Naive thymus-derived CD4-positive, alpha-beta T cell (primary cell): ENCODE results near the gene TCHHL1. TPM values are rescaled to one million over a fixed set of nuclear protein-coding genes. Genes with fewer than 3 reads are reported as not detected.
"Not testable (repeated sequence)": the region's sequence is repeated elsewhere in the genome, so short reads cannot be mapped to it uniquely, and the experiment has no call there.

ENCODE experiments used
- ATAC-seq: fragments of 150-1000 bp; cut with Tn5 transposase; 2 replicates; pipeline ENCODE4 v1.10.0; 2021; ENCODE audit warnings: mild to moderate bottlenecking, moderate library complexity
- CTCF ChIA-PET: fragments of 350-600 bp; sonication (Branson Sonifier 250); formaldehyde crosslinking; loops from one replicate; lab custom pipeline; 2021; ENCODE audit warnings: antibody characterized with exemption; lab: Charles Lee
- POLR2A ChIA-PET: fragments of 350-600 bp; sonication (Branson Sonifier 250); formaldehyde crosslinking; loops from one replicate; lab custom pipeline; 2021; ENCODE audit warnings: antibody characterized with exemption, inconsistent platforms; lab: Charles Lee
- DNase-seq, 9 donors: peaks; one replicate each; pipeline versions ENCODE4 v3.0.0 to v3.0.0-alpha.2; 2020 to 2022; ENCODE audit warnings: mixed read lengths in 1 of 9
- H3K27ac ChIP-seq: one replicate; pipeline ENCODE4 v1.7.0; 2013; ENCODE audit warnings: mild to moderate bottlenecking, low read depth, low read length, moderate library complexity
- H3K27me3 ChIP-seq, 2 donors: one replicate each; pipeline ENCODE4 v1.7.0; 2013; ENCODE audit warnings: low read length in 2 of 2, mild to moderate bottlenecking in 2 of 2, moderate library complexity in 2 of 2; ENCODE audit not compliant: control insufficient read depth in 2 of 2, insufficient read depth in 2 of 2
- H3K36me3 ChIP-seq, 3 experiments: 1 replicate in 2 of 3; 2 replicates in 1 of 3; pipeline ENCODE4 v1.7.0; 2013; ENCODE audit warnings: low read length in 3 of 3, mild to moderate bottlenecking in 3 of 3, moderate library complexity in 1 of 3; ENCODE audit not compliant: insufficient read depth in 3 of 3, control insufficient read depth in 2 of 3
- H3K4me1 ChIP-seq, 2 donors: one replicate each; pipeline ENCODE4 v1.7.0; 2013; ENCODE audit warnings: low read length in 2 of 2, mild to moderate bottlenecking in 2 of 2, moderate library complexity in 1 of 2; ENCODE audit not compliant: control insufficient read depth in 2 of 2, insufficient read depth in 2 of 2
- H3K4me3 ChIP-seq: 2 replicates; pipeline ENCODE4 v1.7.0; 2013; ENCODE audit warnings: mild to moderate bottlenecking, low read length
- H3K9me3 ChIP-seq, 3 experiments: 1 replicate in 2 of 3; 2 replicates in 1 of 3; pipeline ENCODE4 v1.7.0; 2013; ENCODE audit warnings: low read length in 3 of 3; ENCODE audit not compliant: control insufficient read depth in 2 of 3
- H3K27ac Mint-ChIP-seq, 9 donors: one replicate each; pipeline ENCODE4 v1.8.0; 2020 to 2022; ENCODE audit warnings: mixed read lengths in 9 of 9, mild to moderate bottlenecking in 8 of 9, moderate library complexity in 5 of 9, inconsistent platforms in 2 of 9
- H3K27me3 Mint-ChIP-seq, 5 donors: one replicate each; pipeline ENCODE4 v1.8.0; 2021 to 2022; ENCODE audit warnings: mixed read lengths in 5 of 5, mild to moderate bottlenecking in 1 of 5
- H3K36me3 Mint-ChIP-seq, 5 donors: one replicate each; pipeline ENCODE4 v1.8.0; 2020 to 2022; ENCODE audit warnings: mixed read lengths in 5 of 5, mild to moderate bottlenecking in 3 of 5, inconsistent platforms in 1 of 5
- H3K4me1 Mint-ChIP-seq, 7 donors: one replicate each; pipeline ENCODE4 v1.8.0; 2020 to 2022; ENCODE audit warnings: mixed read lengths in 7 of 7, mild to moderate bottlenecking in 3 of 7, inconsistent platforms in 1 of 7
- H3K4me3 Mint-ChIP-seq, 10 donors: one replicate each; pipeline ENCODE4 v1.8.0; 2020 to 2022; ENCODE audit warnings: mild to moderate bottlenecking in 10 of 10, mixed read lengths in 10 of 10, moderate library complexity in 6 of 10, inconsistent platforms in 2 of 10
- H3K9me3 Mint-ChIP-seq, 11 donors: one replicate each; pipeline ENCODE4 v1.8.0; 2020 to 2022; ENCODE audit warnings: mixed read lengths in 11 of 11, mild to moderate bottlenecking in 4 of 11, inconsistent platforms in 1 of 11, moderate library complexity in 1 of 11
- intact Hi-C, 2 donors: fragments of 100-400 bp; cut with micrococcal nuclease; formaldehyde crosslinking; loops; one replicate each; pipeline ENCODE4 v1.15.1; 2023
- polyA plus RNA-seq, 2 donors: library from polyadenylated mRNA; unstranded; fragments of 300-500 nt; fragmentation: Illumina TruSeq; gene quantifications; one replicate each; pipeline ENCODE4 v1.2.3, GENCODE V29; 2021
- total RNA-seq, 6 experiments: library from RNA in 5 of 6; stranded (reverse) in 5 of 6; gene quantifications; 1 replicate in 5 of 6; 2 replicates in 1 of 6; pipeline ENCODE4 v1.2.3 and lab custom pipeline; 2021 to 2026

Gene TCHHL1
- total and polyA plus RNA-seq, 7 experiments from 2014 or later, result not detected

DNA sequence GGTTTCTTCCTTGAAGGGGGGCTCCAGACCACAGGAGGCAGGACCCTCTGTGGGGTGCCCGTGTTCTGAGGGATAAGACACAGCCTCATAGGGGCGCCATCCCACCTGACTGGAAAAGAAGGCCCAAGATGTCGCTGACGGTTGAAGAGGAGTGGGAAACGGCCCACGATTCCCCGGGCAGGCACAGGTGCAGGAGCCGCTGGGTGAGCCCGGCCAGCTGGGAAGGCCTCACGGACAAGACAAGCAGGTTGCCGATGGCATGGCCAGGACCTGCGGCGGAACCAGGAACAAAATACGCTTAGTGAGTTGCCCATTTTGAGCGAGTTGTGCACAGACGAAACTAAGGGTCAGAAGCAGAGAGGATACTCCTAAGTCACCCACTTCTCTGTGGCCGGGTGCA, 8.4 kb downstream of the TCHHL1 start:
- H3K4me1 Mint-ChIP-seq, POLR2A ChIA-PET, H3K27ac Mint-ChIP-seq, H3K4me3 Mint-ChIP-seq, H3K36me3 Mint-ChIP-seq, H3K27me3 ChIP-seq, H3K4me1 ChIP-seq, H3K4me3 ChIP-seq, H3K9me3 ChIP-seq, H3K27ac ChIP-seq, H3K36me3 ChIP-seq, DNase-seq, intact Hi-C loops, ATAC-seq, CTCF ChIA-PET, H3K9me3 Mint-ChIP-seq: not testable (repeated sequence)
- peaks cover 6 to 29% (median 14%) of the 10 kb centered on the region in 5 donors for H3K27me3 Mint-ChIP-seq

DNA sequence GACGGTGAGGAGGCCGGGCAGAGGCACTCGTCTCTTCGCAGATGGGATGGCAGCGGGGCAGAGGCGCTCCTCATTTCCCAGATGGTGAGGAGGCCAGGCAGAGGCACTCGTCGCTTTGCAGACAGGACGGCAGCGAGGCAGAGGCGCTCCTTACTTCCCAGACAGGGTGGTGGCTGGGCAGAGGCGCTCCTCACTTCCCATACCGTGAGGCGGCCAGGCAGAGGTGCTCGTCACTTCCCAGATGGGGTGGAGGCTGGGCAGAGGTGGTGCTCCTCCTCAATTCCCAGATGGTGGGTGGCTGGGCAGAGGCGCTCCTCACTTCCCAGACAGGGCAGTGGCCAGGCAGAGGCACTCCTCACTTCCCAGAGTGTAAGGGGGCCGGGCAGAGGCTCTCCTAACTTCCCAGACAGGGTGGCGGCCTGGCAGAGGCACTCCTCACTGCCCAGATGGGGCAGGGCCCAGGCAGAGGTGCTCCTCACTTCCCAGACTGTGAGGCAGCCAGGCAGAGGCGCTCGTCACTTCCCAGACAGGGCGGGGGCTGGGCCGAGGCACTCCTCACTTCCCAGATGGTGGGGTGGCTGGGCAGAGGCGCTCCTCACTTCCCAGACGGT, 9.9 kb downstream of the TCHHL1 start:
- Histone ChIP-seq H3K27ac (no peak overlapping the region), H3K27me3 (peaks cover 0 to 4% of the 10 kb centered on the region in 2 donors), H3K9me3 (no peaks in the 10 kb centered on the region), H3K4me3 (no peak overlapping the region), H3K4me1 (no peaks in the 10 kb centered on the region), H3K36me3 (no peaks in the 10 kb centered on the region)
- ChIA-PET POLR2A (no interaction called here), CTCF (no interaction called here)
- Mint-ChIP-seq H3K4me3 (no peak overlapping the region), H3K27ac (no peak overlapping the region), H3K27me3 (peaks cover 6 to 36% (median 22%) of the 10 kb centered on the region in 5 donors), H3K9me3 (no peaks in the 10 kb centered on the region), H3K36me3 (peaks cover 0 to 4% (median 0%) of the 10 kb centered on the region in 5 donors), H3K4me1 (no peaks in the 10 kb centered on the region)
- ATAC-seq (no peak), DNase-seq (no peak)
- intact Hi-C loops, result no loop called here

DNA sequence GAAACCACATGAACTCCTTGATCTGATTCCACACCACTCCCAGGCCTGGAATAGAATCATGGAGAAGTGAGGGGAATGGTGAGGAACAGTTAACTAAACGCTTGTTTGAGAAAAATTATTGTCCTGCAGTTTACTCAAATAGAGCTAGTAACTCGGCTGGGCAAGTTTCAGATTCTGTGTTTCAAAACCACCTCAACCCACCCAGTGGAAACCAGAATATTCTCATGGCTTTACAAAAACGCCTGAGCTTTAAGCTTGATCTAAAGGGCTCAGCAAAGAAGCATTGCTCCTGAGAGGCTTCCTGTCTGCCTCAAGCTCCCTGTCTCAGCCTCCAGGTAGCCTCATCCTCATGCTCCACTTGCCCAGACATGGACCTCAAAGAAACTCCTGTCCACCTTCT, 16.6 kb downstream of the TCHHL1 start:
- CTCF ChIA-PET, result no interaction called here

DNA sequence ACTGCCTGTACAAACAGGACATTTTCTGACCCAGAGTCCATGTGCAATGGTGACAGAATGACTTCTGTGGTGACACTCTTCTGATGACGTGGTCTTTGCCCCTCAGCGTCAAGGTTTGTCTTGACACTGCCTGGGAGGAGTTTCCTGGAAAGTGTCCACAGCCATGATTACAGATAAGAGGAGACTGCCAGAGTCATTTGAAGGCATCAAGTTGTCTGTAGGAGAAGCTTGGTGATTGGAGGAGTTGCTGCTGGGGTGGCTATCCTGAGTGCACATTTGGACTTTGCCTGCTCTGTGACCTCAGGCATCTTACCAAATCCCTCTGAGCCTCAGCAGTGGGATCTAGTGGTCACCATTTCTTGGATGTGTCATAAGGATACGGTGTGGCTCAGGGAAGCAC, 17.7 kb downstream of the TCHHL1 start:
- Mint-ChIP-seq H3K27me3 (peaks cover 38 to 63% (median 43%) of the 10 kb centered on the region in 5 donors), H3K36me3 (no peaks in the 10 kb centered on the region), H3K4me3 (no peak overlapping the region), H3K9me3 (peaks cover 0 to 1% (median 0%) of the 10 kb centered on the region in 11 donors), H3K4me1 (no peaks in the 10 kb centered on the region), H3K27ac (no peak overlapping the region)
- ChIA-PET POLR2A (no interaction called here), CTCF (no interaction called here)
- Histone ChIP-seq H3K4me3 (no peak overlapping the region), H3K27me3 (peaks cover 0 to 7% of the 10 kb centered on the region in 2 donors), H3K36me3 (no peaks in the 10 kb centered on the region), H3K27ac (no peak overlapping the region), H3K4me1 (no peaks in the 10 kb centered on the region), H3K9me3 (no peaks in the 10 kb centered on the region)
- no peak for ATAC-seq
- DNase-seq, result no peak
- intact Hi-C loops, result no loop called here

More for the DNA sequence above, 16.6 kb downstream of the TCHHL1 start:
- Histone ChIP-seq H3K9me3 (no peaks in the 10 kb centered on the region), H3K4me3 (no peak overlapping the region), H3K36me3 (no peaks in the 10 kb centered on the region), H3K27me3 (peaks cover 0 to 7% of the 10 kb centered on the region in 2 donors), H3K27ac (no peak overlapping the region), H3K4me1 (no peaks in the 10 kb centered on the region)
- DNase-seq, result no peak
- POLR2A ChIA-PET, result no interaction called here
- H3K27me3 Mint-ChIP-seq, result peaks cover 32 to 58% (median 41%) of the 10 kb centered on the region in 5 donors
- H3K36me3 Mint-ChIP-seq, result no peaks in the 10 kb centered on the region
- peaks cover 0 to 1% (median 0%) of the 10 kb centered on the region in 11 donors for H3K9me3 Mint-ChIP-seq
- H3K27ac Mint-ChIP-seq, result no peak overlapping the region
- H3K4me1 Mint-ChIP-seq, result no peaks in the 10 kb centered on the region
- H3K4me3 Mint-ChIP-seq, result no peak overlapping the region
- no peak for ATAC-seq
- intact Hi-C loops, result no loop called here

DNA sequence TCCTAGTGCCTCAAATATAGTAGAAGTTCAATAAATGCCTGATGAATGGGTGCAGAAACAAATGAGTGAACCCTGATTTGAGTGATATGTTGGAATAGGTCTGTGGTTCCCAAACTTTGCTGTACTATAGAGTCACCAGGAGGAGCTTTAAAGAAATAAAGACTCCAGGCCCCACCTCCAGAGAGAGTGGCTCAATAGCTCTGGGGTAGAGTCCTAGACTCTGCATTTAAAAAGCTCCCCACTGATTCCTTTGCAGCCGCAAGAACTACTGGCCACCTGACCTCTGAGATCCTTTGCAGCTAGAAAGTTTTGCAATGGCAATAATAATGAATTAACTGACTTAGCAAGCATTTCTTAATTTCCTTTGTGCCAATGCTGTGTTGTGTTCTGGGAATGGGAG, 20.9 kb downstream of the TCHHL1 start:
- H3K36me3 ChIP-seq, result no peaks in the 10 kb centered on the region
- H3K27me3 ChIP-seq, result peaks cover 0 to 7% of the 10 kb centered on the region in 2 donors
- no peak for ATAC-seq
- Mint-ChIP-seq H3K4me1 (no peaks in the 10 kb centered on the region), H3K27me3 (peaks cover 33 to 51% (median 43%) of the 10 kb centered on the region in 5 donors), H3K4me3 (no peak overlapping the region), H3K36me3 (no peaks in the 10 kb centered on the region), H3K9me3 (peaks cover 0 to 1% (median 0%) of the 10 kb centered on the region in 11 donors), H3K27ac (no peak overlapping the region)
- H3K27ac ChIP-seq, result no peak overlapping the region
- no peak for DNase-seq
- ChIA-PET POLR2A (interaction anchor here (0.5 kb wide), 1 partner anchor 44 kb away, joined by 4 read pairs; no protein-coding TSS in a partner anchor), CTCF (interaction anchor here (0.6 kb wide), 1 partner anchor 19 kb away, joined by 3 read pairs; no protein-coding TSS in a partner anchor)
- H3K4me1 ChIP-seq, result no peaks in the 10 kb centered on the region
- no peaks in the 10 kb centered on the region for H3K9me3 ChIP-seq
- intact Hi-C loops, result no loop called here
- H3K4me3 ChIP-seq, result no peak overlapping the region

DNA sequence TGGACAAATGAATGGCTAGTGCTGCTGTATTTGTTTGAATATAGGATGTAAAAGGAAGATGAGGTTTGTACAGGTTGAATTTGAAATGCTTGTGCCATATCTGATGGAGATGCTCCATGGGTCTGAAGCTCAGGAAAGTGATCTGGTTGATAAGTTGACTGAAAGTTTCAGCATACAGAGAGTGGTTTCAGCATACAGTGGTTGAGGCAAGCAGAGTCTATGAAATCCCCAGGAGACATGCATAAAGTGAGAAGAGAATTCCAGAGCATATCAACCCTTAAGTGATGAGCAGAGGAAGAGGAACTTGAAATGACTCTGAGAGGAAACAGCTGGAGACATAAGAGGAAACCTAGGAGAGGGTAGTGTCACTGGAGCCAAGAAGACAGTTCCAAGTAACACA, 21.7 kb downstream of the TCHHL1 start:
- no peaks in the 10 kb centered on the region for H3K9me3 ChIP-seq
- POLR2A ChIA-PET, result no interaction called here
- H3K4me3 ChIP-seq, result no peak overlapping the region
- DNase-seq (no peak), ATAC-seq (no peak)
- H3K4me1 ChIP-seq, result no peaks in the 10 kb centered on the region
- no peak overlapping the region for H3K27ac Mint-ChIP-seq
- H3K27me3 ChIP-seq, result peaks cover 0 to 6% of the 10 kb centered on the region in 2 donors
- H3K36me3 Mint-ChIP-seq, result no peaks in the 10 kb centered on the region
- H3K4me1 Mint-ChIP-seq, result no peaks in the 10 kb centered on the region
- CTCF ChIA-PET, result no interaction called here
- no peak overlapping the region for H3K27ac ChIP-seq
- no peak overlapping the region for H3K4me3 Mint-ChIP-seq
- peaks cover 30 to 45% (median 37%) of the 10 kb centered on the region in 5 donors for H3K27me3 Mint-ChIP-seq
- H3K36me3 ChIP-seq, result no peaks in the 10 kb centered on the region
- intact Hi-C loops, result no loop called here
- peaks cover 0 to 1% (median 0%) of the 10 kb centered on the region in 11 donors for H3K9me3 Mint-ChIP-seq

DNA sequence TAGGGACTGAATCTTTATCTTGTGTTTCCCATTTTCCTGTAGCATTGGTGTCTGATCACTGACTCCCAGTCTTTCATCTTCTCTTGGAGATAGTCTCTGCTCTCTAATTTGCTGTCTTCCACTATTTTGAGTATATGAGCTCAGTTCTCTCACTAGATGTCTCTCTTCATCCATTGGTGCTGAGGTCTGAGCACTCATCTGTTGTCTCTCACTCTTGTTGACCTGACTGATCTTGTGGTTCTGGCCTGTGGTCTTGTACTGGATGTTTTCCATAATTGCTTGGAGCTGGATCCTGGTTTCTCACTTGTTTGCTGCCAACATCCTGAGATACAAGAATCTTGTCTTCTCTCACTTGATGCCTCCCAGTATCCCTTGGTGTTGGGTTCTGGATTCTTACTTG, 26.9 kb downstream of the TCHHL1 start:
- no peak overlapping the region for H3K27ac ChIP-seq
- H3K36me3 ChIP-seq, result no peaks in the 10 kb centered on the region
- H3K27me3 Mint-ChIP-seq, result peaks cover 17 to 27% (median 23%) of the 10 kb centered on the region in 5 donors
- ChIA-PET CTCF (no interaction called here), POLR2A (no interaction called here)
- no peak for ATAC-seq
- no peaks in the 10 kb centered on the region for H3K4me1 ChIP-seq
- H3K9me3 ChIP-seq, result no peaks in the 10 kb centered on the region
- no peaks in the 10 kb centered on the region for H3K9me3 Mint-ChIP-seq
- intact Hi-C loops, result no loop called here
- no peaks in the 10 kb centered on the region for H3K36me3 Mint-ChIP-seq
- no peaks in the 10 kb centered on the region for H3K27me3 ChIP-seq
- H3K27ac Mint-ChIP-seq, result no peak overlapping the region
- H3K4me3 ChIP-seq, result no peak overlapping the region
- no peak for DNase-seq
- no peak overlapping the region for H3K4me3 Mint-ChIP-seq
- H3K4me1 Mint-ChIP-seq, result no peaks in the 10 kb centered on the region
